ENCODE data around the gene ATG7.

The ATG7 gene

GRCh38 chr3:11547498-11547897, 275.3 kb downstream of the ATG7 start:
- no peak for FAIRE-seq
- DNase-seq (ENCODE audit: insufficient read length, low spot score) = no peak

GRCh38 chr3:11548721-11549131, 276.5 kb downstream of the ATG7 start:
- FAIRE-seq (no peak), DNase-seq (ENCODE audit: insufficient read length, low spot score) (peak; percentile 43)

- DNase-seq (ENCODE audit: insufficient read length, low spot score) (no peak), FAIRE-seq (no peak)
These were observed 277.5 kb downstream of the ATG7 start for GRCh38 chr3:11549580-11550140.

- FAIRE-seq (no peak), DNase-seq (ENCODE audit: insufficient read length, low spot score) (no peak)
These were observed 278.8 kb downstream of the ATG7 start for GRCh38 chr3:11551036-11551435.

- FAIRE-seq = no peak
- DNase-seq (ENCODE audit: insufficient read length, low spot score) = no peak
These were observed 280.4 kb downstream of the ATG7 start for GRCh38 chr3:11552289-11553264.

- no peak for DNase-seq (ENCODE audit: insufficient read length, low spot score)
- FAIRE-seq = no peak
These were observed 281.4 kb downstream of the ATG7 start for GRCh38 chr3:11553436-11554235.

GRCh38 chr3:11554236-11554610, 282.0 kb downstream of the ATG7 start:
- FAIRE-seq (no peak), DNase-seq (ENCODE audit: insufficient read length, low spot score) (no peak)

GRCh38 chr3:11554666-11555065, 282.5 kb downstream of the ATG7 start:
- FAIRE-seq = no peak
- no peak for DNase-seq (ENCODE audit: insufficient read length, low spot score)

- FAIRE-seq (no peak), DNase-seq (ENCODE audit: insufficient read length, low spot score) (no peak)
These were observed 283.1 kb downstream of the ATG7 start for GRCh38 chr3:11555211-11555782.

GRCh38 chr3:11555881-11556633, 283.9 kb downstream of the ATG7 start:
- DNase-seq (ENCODE audit: insufficient read length, low spot score) (no peak), FAIRE-seq (no peak)

GRCh38 chr3:11556851-11557644, 284.9 kb downstream of the ATG7 start:
- no peak for FAIRE-seq
- DNase-seq (ENCODE audit: insufficient read length, low spot score) = no peak

- DNase-seq (ENCODE audit: insufficient read length, low spot score) (no peak), FAIRE-seq (no peak)
These were observed 285.8 kb downstream of the ATG7 start for GRCh38 chr3:11558002-11558401.

- no peak for DNase-seq (ENCODE audit: insufficient read length, low spot score)
- FAIRE-seq = no peak
These were observed 286.3 kb downstream of the ATG7 start for GRCh38 chr3:11558411-11558903.

- FAIRE-seq = no peak
- DNase-seq (ENCODE audit: insufficient read length, low spot score) = no peak
These were observed 287.0 kb downstream of the ATG7 start for GRCh38 chr3:11558918-11559815.

GRCh38 chr3:11559816-11560633, 287.8 kb downstream of the ATG7 start:
- DNase-seq (ENCODE audit: insufficient read length, low spot score) (no peak), FAIRE-seq (peak; percentile 16)

GRCh38 chr3:11560746-11561145, 288.5 kb downstream of the ATG7 start:
- no peak for DNase-seq (ENCODE audit: insufficient read length, low spot score)
- FAIRE-seq = no peak

GRCh38 chr3:11562277-11562881, 290.2 kb downstream of the ATG7 start:
- no peak for FAIRE-seq
- DNase-seq (ENCODE audit: insufficient read length, low spot score) = no peak
